Panc1 (cell line): Measurements from ENCODE around the gene DLGAP1.
"Not testable (repeated sequence)": the region's sequence is repeated elsewhere in the genome, so short reads cannot be mapped to it uniquely, and the experiment has no call there.

Experiments used
- POLR2AphosphoS5 ChIP-seq: IDR thresholded peaks from 2 replicates; pipeline ENCODE4 v1.6.1; 2012; ENCODE audit warnings: mild to moderate bottlenecking, low read depth, low read length, moderate library complexity
- SIN3A ChIP-seq: IDR thresholded peaks from 2 replicates; pipeline ENCODE4 v1.6.1; 2012; ENCODE audit warnings: low read depth, mild to moderate bottlenecking, low read length, moderate library complexity, borderline replicate concordance; ENCODE audit not compliant: insufficient read depth
- TCF7L2 ChIP-seq: IDR thresholded peaks from 2 replicates; pipeline ENCODE4 v1.6.1; 2011; ENCODE audit warnings: mild to moderate bottlenecking, low read depth, low read length, inconsistent platforms
- TF ChIP-seq, protein P1 (sequence below): fragments of 450-650 bp; IDR thresholded peaks from 2 replicates; pipeline ENCODE4 v1.5.1; 2017; ENCODE audit warnings: mild to moderate bottlenecking
- TF ChIP-seq, protein P2 (sequence below), 2 experiments: IDR thresholded peaks; 2 replicates each; pipeline ENCODE4 v1.6.1; 2011 to 2012; ENCODE audit warnings: low read depth in 2 of 2, control low read depth in 1 of 2, low read length in 1 of 2, mild to moderate bottlenecking in 1 of 2, moderate library complexity in 1 of 2; ENCODE audit not compliant: insufficient read depth in 1 of 2

DNA sequence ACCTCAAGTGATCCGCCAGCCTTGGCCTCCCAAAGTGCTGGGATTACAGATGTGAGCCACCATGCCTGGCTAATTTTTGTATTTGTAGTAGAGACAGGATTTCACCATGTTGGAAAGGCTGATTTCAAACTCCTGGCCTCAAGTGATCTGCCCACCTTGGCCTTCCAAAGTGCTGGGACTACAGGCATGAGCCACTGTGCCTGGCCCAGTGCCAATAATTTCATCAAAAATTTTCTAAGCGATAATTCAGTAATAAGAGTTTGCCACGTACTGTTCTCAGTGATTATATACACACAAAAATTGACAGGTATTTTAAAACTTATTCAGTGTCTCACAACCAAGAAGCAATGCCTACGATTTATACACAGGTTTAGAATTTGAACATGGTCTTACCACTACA lies 143.2 kb downstream of the DLGAP1 start:
- TF ChIP-seq SIN3A, POLR2AphosphoS5, TCF7L2: not testable (repeated sequence)
- TF ChIP-seq, protein P1, sequence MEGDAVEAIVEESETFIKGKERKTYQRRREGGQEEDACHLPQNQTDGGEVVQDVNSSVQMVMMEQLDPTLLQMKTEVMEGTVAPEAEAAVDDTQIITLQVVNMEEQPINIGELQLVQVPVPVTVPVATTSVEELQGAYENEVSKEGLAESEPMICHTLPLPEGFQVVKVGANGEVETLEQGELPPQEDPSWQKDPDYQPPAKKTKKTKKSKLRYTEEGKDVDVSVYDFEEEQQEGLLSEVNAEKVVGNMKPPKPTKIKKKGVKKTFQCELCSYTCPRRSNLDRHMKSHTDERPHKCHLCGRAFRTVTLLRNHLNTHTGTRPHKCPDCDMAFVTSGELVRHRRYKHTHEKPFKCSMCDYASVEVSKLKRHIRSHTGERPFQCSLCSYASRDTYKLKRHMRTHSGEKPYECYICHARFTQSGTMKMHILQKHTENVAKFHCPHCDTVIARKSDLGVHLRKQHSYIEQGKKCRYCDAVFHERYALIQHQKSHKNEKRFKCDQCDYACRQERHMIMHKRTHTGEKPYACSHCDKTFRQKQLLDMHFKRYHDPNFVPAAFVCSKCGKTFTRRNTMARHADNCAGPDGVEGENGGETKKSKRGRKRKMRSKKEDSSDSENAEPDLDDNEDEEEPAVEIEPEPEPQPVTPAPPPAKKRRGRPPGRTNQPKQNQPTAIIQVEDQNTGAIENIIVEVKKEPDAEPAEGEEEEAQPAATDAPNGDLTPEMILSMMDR, result not testable (repeated sequence)
- TF ChIP-seq, protein P2, sequence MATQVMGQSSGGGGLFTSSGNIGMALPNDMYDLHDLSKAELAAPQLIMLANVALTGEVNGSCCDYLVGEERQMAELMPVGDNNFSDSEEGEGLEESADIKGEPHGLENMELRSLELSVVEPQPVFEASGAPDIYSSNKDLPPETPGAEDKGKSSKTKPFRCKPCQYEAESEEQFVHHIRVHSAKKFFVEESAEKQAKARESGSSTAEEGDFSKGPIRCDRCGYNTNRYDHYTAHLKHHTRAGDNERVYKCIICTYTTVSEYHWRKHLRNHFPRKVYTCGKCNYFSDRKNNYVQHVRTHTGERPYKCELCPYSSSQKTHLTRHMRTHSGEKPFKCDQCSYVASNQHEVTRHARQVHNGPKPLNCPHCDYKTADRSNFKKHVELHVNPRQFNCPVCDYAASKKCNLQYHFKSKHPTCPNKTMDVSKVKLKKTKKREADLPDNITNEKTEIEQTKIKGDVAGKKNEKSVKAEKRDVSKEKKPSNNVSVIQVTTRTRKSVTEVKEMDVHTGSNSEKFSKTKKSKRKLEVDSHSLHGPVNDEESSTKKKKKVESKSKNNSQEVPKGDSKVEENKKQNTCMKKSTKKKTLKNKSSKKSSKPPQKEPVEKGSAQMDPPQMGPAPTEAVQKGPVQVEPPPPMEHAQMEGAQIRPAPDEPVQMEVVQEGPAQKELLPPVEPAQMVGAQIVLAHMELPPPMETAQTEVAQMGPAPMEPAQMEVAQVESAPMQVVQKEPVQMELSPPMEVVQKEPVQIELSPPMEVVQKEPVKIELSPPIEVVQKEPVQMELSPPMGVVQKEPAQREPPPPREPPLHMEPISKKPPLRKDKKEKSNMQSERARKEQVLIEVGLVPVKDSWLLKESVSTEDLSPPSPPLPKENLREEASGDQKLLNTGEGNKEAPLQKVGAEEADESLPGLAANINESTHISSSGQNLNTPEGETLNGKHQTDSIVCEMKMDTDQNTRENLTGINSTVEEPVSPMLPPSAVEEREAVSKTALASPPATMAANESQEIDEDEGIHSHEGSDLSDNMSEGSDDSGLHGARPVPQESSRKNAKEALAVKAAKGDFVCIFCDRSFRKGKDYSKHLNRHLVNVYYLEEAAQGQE (IDR thresholded peaks at IDR 0.05; ENCODE audit: insufficient read depth in 1 of 2, low read depth in 2 of 2, low read length in 1 of 2), result not testable (repeated sequence)
